PC-9 (cell line): ENCODE measurements around the gene PLXNA3. TPM values are rescaled to one million over a fixed set of nuclear protein-coding genes. Genes with fewer than 3 reads are reported as not detected.

ENCODE experiments used
- Bru-seq: library from RNA; stranded (reverse); fragments of 400-500 nt; gene quantifications from one replicate; lab custom pipeline; 2021; lab: Mats Ljungman, UMichigan
- BruChase-seq, 2 experiments: library from RNA; stranded (reverse); fragments of 400-500 nt; gene quantifications; one replicate each; lab custom pipeline; 2021; lab: Mats Ljungman, UMichigan
- BruUV-seq: library from RNA; stranded (reverse); fragments of 400-500 nt; replicated peaks from 2 replicates; lab custom pipeline; 2021; lab: Mats Ljungman, UMichigan
- CTCF ChIA-PET: fragments of 300-600 bp; sonication (Branson Sonifier 250); formaldehyde crosslinking; loops from one replicate; lab custom pipeline; 2022; ENCODE audit warnings: antibody characterized with exemption; lab: Charles Lee
- POLR2A ChIA-PET: fragments of 300-600 bp; sonication (Branson Sonifier 250); formaldehyde crosslinking; loops from one replicate; lab custom pipeline; 2022; ENCODE audit warnings: antibody characterized with exemption; ENCODE audit not compliant: unreplicated experiment; lab: Charles Lee
- DNase-seq, 2 experiments: peaks; one replicate each; pipeline versions ENCODE4 v3.0.0 to v3.0.0-alpha.2; 2015 to 2022; ENCODE audit warnings: mixed read lengths in 1 of 2
- H2AFZ ChIP-seq: fragments of 200-600 bp; sonication (generic); 2 replicates; pipeline ENCODE4 v1.8.1; 2017; ENCODE audit warnings: antibody characterized with exemption
- H3F3A ChIP-seq: fragments of 200-600 bp; sonication (generic); 2 replicates; pipeline ENCODE4 v1.8.1; 2017; ENCODE audit warnings: antibody characterized with exemption, mild to moderate bottlenecking, low read depth; ENCODE audit not compliant: insufficient read depth
- H3K27ac ChIP-seq: fragments of 200-600 bp; sonication (generic); 2 replicates; pipeline ENCODE4 v1.6.1; 2016; ENCODE audit warnings: mixed run types
- H3K27me3 ChIP-seq: fragments of 200-600 bp; sonication (generic); 2 replicates; pipeline ENCODE4 v1.6.1; 2016; ENCODE audit warnings: low read depth, mixed run types; ENCODE audit not compliant: insufficient read depth
- H3K36me3 ChIP-seq: fragments of 200-600 bp; sonication (generic); 2 replicates; pipeline ENCODE4 v1.6.1; 2016; ENCODE audit warnings: low read depth, mixed run types
- H3K4me1 ChIP-seq: fragments of 200-600 bp; sonication (generic); replicated peaks from 2 replicates; pipeline ENCODE4 v1.6.1; 2016; ENCODE audit warnings: mixed run types; ENCODE audit not compliant: insufficient read depth
- H3K4me2 ChIP-seq: fragments of 200-600 bp; sonication (generic); 2 replicates; pipeline ENCODE4 v1.6.1; 2017; ENCODE audit warnings: mixed run types
- H3K4me3 ChIP-seq: fragments of 200-600 bp; sonication (generic); 2 replicates; pipeline ENCODE4 v1.6.1; 2016; ENCODE audit warnings: mixed run types
- H3K79me2 ChIP-seq: fragments of 200-600 bp; sonication (generic); 2 replicates; pipeline ENCODE4 v1.6.1; 2017; ENCODE audit warnings: low read depth, mixed run types
- H3K9me2 ChIP-seq: fragments of 200-600 bp; sonication (generic); 2 replicates; pipeline ENCODE4 v1.8.1; 2017; ENCODE audit warnings: mild to moderate bottlenecking; ENCODE audit not compliant: insufficient read depth
- H3K9me3 ChIP-seq: fragments of 200-600 bp; sonication (generic); 2 replicates; pipeline ENCODE4 v1.8.1; 2016; ENCODE audit warnings: low read depth; ENCODE audit not compliant: insufficient read depth
- H4K20me1 ChIP-seq: fragments of 200-600 bp; sonication (generic); 2 replicates; pipeline ENCODE4 v1.8.1; 2017; ENCODE audit not compliant: insufficient read depth
- CTCF ChIP-seq: fragments of 200-600 bp; sonication (generic); conservative IDR thresholded peaks from 2 replicates; pipeline ENCODE4 v1.6.1; 2017; ENCODE audit warnings: mixed run types, antibody characterized with exemption, mild to moderate bottlenecking, moderate library complexity
- EZH2 ChIP-seq: fragments of 200-600 bp; sonication (generic); IDR thresholded peaks from 2 replicates; pipeline ENCODE4 v1.8.0; 2017; ENCODE audit warnings: antibody characterized with exemption, low read depth
- intact Hi-C: fragments of 100-400 bp; cut with micrococcal nuclease; formaldehyde crosslinking; loops from one replicate; pipeline ENCODE4 v1.10.0; 2022; ENCODE audit not compliant: unreplicated experiment
- long read RNA-seq: library from polyadenylated mRNA; stranded (forward); transcript quantifications from one replicate; pipeline ENCODE4 v2.0.0, GENCODE V29; 2022
- total RNA-seq: library from RNA; stranded (reverse); gene quantifications from 2 replicates; pipeline ENCODE4 v1.2.3, GENCODE V29; 2021

PLXNA3 gene
- total RNA-seq (109 and 124 TPM in 2 replicates), Bru-seq, nascent RNA (percentile 55 among the genes with signal in this experiment), BruChase-seq, experiment 1, labeled RNA remaining after a 2-hour chase (percentile 79 among the genes with signal in this experiment), BruChase-seq, experiment 2, labeled RNA remaining after a 6-hour chase (percentile 91 among the genes with signal in this experiment)
- long read RNA-seq, full-length matches to known transcripts = 2 of 34 reads
- long read RNA-seq, partial matches to known transcripts = 14 of 34 reads
- long read RNA-seq, other reads (novel, unspliced or antisense) = 18 of 34 reads

- TSS peak; percentile 50 for BruUV-seq
- Histone ChIP-seq H3F3A (peaks cover 8% of the 10 kb centered on the region; the same call in 1 of the 2 replicates), H3K27ac (no peak within 1 kb of the TSS), H3K9me3 (no peaks in the 10 kb centered on the region), H3K79me2 (peaks cover 6% of the 10 kb centered on the region; the same call in 1 of the 2 replicates), H3K27me3 (no peaks in the 10 kb centered on the region), H2AFZ (no peak within 1 kb of the TSS), H3K4me1 (peaks cover 5% of the 10 kb centered on the region), H3K4me2 (peak within 1 kb of the TSS; percentile 82), H4K20me1 (no peaks in the 10 kb centered on the region), H3K4me3 (peak within 1 kb of the TSS; percentile 66), H3K9me2 (no peaks in the 10 kb centered on the region), H3K36me3 (no peaks in the 10 kb centered on the region)
- ChIA-PET POLR2A (interaction anchor here (0.5 to 1.2 kb wide), 5 partner anchors 16 to 1518 kb away, joined by 3 to 6 read pairs (median 4); partner anchors contain the start of gene DNASE1L1), CTCF (interaction anchor here (1.0 kb wide), 1 partner anchor 85 kb away, joined by 6 read pairs; no protein-coding TSS in a partner anchor)
- TF ChIP-seq CTCF = no peak
- no peak for TF ChIP-seq EZH2
- DNase-seq = peak in 1 of 2 experiments; percentile 76
- intact Hi-C loops = loop anchor here (2.0 to 5.0 kb wide), 3 partner anchors 26 to 61 kb away; partner anchors contain the start of genes DNASE1L1 and RPL10
Observed at GRCh38 chrX:154458116-154458953, at the start of gene PLXNA3. Gene PLXNA3 (plus strand): TSS chrX:154458281. CDS start chrX:154460184, 1,903 bp downstream.

DNA sequence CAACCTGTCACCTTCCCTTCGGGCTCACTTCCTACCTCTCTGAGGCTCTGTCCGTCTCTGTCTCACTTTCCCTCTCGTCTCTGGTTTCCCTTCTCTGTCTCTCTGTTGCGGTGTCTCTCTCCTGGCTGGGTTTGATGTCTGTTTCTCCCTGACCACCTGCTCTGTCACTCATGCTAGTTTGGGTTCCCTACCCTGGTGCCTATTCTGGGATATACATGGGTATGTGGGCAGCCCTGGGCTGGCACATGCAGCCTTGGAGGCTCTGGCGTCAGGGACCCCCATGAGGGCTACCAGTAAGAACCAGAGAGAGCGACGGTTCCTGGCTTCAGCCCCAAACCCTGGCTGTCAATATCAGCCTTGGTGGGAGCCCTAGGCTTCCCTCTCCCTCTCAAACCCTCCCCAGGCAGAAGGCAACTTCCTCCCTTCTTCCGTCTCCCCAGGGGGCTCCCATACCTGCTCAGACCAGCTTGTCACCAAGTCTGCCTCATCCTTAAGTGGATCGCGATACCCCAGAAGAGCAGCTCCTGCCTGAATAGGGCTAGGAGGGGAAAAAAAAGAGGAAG lies 49.3 kb upstream of the PLXNA3 start:
- Histone ChIP-seq H3K79me2 (0 out of 2 replicates have a peak, but pooled peaks cover 4% of the 10 kb centered on the region), H2AFZ (peak overlapping the region; percentile 62; the same call in 1 of the 2 replicates), H3K4me1 (peaks cover 19% of the 10 kb centered on the region), H3K9me2 (no peaks in the 10 kb centered on the region), H4K20me1 (no peaks in the 10 kb centered on the region), H3K9me3 (no peaks in the 10 kb centered on the region), H3K4me2 (peak overlapping the region; percentile 94), H3K27me3 (no peaks in the 10 kb centered on the region), H3K4me3 (peak overlapping the region; percentile 59), H3K27ac (peak overlapping the region; percentile 43; the same call in 1 of the 2 replicates), H3F3A (peaks cover 8% of the 10 kb centered on the region; the same call in 1 of the 2 replicates), H3K36me3 (no peaks in the 10 kb centered on the region)
- intact Hi-C loops = loop anchor here (1.0 to 2.0 kb wide), 3 partner anchors 37 to 82 kb away; partner anchors contain the start of genes PLXNA3 and SLC10A3
- DNase-seq = no peak
- BruUV-seq = no TSS peak
- ChIA-PET POLR2A (interaction anchor here (0.6 to 0.9 kb wide), 3 partner anchors 50 to 354 kb away, joined by 3 to 9 read pairs (median 4); partner anchors contain the start of gene DKC1), CTCF (interaction anchor here (1.2 kb wide), 1 partner anchor 10 kb away, joined by 5 read pairs; the partner anchor contains the start of gene RPL10)
- no peak for TF ChIP-seq EZH2
- TF ChIP-seq CTCF = no peak
